GM18498 (cell line): ENCODE data around the gene ACSS2.

Experiments
- ATAC-seq: cut with Tn5 transposase; IDR thresholded peaks from one replicate; pipeline ENCODE4 v1.9.1; 2021; ENCODE audit warnings: mild to moderate bottlenecking, moderate library complexity; ENCODE audit not compliant: unreplicated experiment

The ACSS2 gene, protein sequence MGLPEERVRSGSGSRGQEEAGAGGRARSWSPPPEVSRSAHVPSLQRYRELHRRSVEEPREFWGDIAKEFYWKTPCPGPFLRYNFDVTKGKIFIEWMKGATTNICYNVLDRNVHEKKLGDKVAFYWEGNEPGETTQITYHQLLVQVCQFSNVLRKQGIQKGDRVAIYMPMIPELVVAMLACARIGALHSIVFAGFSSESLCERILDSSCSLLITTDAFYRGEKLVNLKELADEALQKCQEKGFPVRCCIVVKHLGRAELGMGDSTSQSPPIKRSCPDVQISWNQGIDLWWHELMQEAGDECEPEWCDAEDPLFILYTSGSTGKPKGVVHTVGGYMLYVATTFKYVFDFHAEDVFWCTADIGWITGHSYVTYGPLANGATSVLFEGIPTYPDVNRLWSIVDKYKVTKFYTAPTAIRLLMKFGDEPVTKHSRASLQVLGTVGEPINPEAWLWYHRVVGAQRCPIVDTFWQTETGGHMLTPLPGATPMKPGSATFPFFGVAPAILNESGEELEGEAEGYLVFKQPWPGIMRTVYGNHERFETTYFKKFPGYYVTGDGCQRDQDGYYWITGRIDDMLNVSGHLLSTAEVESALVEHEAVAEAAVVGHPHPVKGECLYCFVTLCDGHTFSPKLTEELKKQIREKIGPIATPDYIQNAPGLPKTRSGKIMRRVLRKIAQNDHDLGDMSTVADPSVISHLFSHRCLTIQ

DNA sequence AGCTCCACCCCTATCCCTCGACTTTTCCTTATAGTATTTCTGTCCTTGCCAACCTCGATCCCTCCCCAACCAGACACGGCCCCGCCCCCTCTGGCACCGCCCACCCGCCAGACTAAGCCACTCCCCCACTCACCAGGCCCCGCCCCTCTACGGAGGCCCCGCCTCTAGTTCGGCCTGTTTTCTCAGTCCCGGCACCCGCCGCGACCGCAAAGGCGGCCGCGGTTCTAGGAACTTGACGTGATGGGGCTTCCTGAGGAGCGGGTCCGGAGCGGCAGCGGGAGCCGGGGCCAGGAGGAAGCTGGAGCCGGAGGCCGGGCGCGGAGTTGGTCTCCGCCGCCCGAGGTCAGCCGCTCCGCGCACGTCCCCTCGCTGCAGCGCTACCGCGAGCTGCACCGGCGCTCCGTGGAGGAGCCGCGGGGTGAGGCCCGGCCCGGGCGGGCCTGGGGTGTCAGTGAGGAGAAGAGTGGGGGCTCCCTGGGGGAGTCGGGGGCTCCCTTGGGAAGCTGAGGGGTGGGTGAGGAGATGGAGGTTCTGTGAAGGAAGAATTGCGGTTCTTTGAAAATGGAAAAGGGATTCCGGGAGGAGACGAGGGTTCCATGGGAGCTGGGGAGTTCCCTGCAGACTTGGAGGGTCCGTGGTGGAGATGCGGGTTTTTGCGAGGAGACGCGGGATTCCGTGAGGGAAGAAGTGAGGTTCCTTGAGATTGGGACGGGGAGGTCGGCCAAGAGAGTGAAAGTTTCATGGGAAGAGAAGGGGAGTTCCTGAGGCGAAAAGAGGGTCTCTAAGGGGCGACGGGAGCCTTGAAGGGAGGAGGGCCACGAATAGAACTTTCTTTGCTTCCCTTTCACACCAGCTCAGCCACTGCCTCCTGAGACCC, at the start of gene ACSS2:
Gene ACSS2, plus strand, starts transcription at position 207 of the 877 bp plus-strand sequence. Its CDS starts 34 bp downstream, at position 241.
- peak; percentile 74 for ATAC-seq

DNA sequence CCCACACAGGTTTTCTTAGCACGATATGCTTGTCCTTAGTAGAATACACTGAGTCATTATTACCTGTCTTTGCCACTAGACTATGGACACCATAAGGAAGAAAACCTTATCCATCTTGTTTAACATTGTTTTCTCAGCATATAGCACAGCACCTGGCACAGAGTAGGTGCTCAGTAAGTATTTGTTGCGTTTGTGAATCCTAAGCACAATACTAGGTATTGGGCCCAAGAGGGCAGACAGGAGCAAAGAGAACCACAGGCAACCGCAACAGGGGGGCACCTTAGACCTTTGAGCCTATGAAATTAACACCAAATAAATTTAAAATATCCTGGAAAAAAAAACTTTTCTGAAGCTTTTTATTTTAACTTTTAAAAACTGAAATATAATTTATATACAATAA, 47.2 kb upstream of the ACSS2 start:
- ATAC-seq, result no peak

DNA sequence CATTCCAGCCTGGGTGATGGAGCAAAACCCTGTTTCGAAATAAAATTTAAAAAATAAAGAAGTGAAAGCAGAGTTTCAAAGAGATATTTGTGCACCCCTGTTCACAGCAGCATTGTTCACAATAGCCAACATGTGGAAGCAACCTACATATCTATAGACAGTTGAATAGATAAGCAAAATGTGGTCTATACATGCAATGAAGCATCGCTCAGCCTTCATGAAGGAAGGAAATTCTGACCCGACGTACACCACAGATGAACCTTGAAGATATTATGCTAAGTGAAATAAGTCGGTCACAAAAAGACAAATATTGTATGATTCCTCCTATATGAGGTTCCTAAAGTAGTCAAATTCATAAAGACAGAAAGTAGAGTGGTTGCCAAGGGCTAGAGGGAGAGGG, 44.5 kb upstream of the ACSS2 start:
- no peak for ATAC-seq

- ATAC-seq, result no peak
Measured at GRCh38 chr20:34834459-34834893, 41.9 kb upstream of the ACSS2 start.

GRCh38 chr20:34842143-34842542, 34.3 kb upstream of the ACSS2 start:
- ATAC-seq, result no peak

DNA sequence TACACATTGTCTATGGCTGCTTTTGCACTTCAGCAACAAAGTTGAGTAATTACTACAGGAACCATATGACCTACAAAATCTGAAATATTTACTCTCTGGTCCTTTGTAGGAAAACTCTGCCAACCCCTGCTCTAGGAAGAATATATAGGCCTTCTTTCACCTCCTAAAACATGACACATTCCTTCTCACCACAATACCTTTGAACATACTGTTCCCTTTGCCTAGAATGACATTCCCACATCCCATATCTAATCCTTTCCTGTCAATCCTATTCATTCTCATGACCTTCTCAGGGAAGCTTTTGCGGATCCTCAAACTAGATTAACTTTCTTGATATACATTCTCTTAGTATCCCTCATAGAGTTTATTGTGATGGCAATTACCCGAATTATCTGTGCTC, 33.0 kb upstream of the ACSS2 start:
- ATAC-seq, result no peak

- no peak for ATAC-seq
Measured at GRCh38 chr20:34848597-34848996, 27.8 kb upstream of the ACSS2 start.

GRCh38 chr20:34849778-34850177, 26.6 kb upstream of the ACSS2 start:
- ATAC-seq, result no peak

- ATAC-seq, result no peak
Measured at GRCh38 chr20:34850969-34851368, 25.4 kb upstream of the ACSS2 start.

- ATAC-seq, result no peak
Measured at GRCh38 chr20:34852298-34852697, 24.1 kb upstream of the ACSS2 start.

DNA sequence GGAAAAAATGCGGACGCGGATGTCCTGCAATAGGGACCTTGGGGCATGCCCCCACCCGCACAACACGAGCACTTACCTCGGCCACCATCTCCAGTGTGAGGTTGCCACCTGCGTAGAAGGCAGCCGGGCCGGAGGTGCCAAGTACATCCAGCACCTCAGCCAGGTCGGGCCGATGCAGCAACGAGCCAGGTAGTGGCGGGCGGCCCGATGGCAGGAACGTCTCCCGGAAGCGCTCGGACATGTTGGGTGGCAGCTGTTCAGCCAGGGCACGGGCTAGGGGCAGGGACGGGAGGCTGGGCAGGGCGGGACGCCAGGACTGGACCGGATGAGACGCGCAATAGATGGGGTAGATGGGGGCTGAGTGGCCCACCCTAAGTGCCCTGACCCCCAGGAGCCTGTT, 17.0 kb upstream of the ACSS2 start:
- ATAC-seq, result no peak

GRCh38 chr20:34859826-34860545, 16.4 kb upstream of the ACSS2 start:
- ATAC-seq, result no peak

GRCh38 chr20:34861386-34862084, 14.9 kb upstream of the ACSS2 start:
- no peak for ATAC-seq

GRCh38 chr20:34862724-34863123, 13.7 kb upstream of the ACSS2 start:
- ATAC-seq, result no peak

DNA sequence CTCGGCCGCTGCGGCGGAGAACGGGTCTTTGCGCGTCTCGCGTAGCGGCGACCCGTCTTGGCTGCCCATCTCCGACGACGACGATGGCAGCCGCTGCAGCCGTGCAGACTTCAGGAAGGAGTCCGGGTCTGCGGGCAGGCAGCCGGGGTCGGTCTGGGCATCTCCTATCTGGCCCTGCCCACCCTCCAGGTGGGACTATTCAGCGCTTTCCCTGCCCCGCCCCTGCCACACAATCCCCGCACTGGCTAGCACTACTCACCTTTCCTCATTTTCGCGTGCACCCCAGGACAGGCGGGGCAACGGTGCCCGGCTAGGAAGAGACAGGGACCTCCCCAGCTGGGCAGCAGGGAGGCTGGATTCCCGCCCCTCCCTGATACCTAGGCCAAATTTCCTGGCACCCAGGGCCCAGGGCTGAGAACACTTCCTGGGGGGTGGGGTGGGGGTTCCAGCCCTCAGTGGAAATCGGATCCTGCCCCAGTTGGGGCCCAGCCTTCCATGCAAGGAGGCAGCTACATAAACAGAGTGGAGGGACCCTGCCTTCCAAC, 12.9 kb upstream of the ACSS2 start:
- no peak for ATAC-seq

GRCh38 chr20:34864216-34864615, 12.2 kb upstream of the ACSS2 start:
- ATAC-seq, result no peak

- ATAC-seq, result no peak
Measured at GRCh38 chr20:34871320-34871926, 5.0 kb upstream of the ACSS2 start.

DNA sequence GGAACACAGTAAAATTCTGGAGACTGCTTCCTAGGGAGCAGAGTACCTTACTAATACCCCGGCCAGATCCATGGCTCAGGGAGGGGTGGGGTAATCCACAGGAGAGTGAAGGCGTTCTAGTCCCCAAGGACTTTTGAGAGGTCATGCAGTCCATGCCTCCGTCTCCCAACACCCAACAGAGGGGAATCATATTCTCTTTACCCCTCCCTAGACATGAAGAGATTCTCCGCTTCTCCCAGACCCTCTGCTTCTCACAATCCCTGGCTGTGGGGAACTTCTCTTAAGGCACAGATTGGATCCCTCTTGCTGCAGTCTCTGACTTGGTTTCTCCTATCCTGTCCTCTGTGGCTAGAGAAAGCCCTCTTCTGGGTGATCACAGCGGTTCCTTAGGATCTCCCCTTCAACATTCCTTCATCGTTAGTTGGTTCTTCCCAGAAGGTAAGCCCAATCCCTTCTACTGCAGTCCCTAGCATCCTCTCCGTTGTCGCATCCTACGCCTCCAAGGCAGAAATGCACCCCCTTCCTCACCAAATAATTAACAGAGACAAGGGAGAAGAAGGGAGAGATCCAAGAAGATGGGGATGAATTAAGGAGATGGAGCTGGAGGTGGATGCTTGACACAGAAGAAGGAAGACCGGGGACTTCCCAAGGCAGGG, 4.3 kb upstream of the ACSS2 start:
- no peak for ATAC-seq
